HG02610 (cell line): Measurements from ENCODE around the gene AKAP10.
A peak's percentile ranks its signal among the peaks of the same experiment; 100 is the strongest.
"Not testable (repeated sequence)": the region's sequence is repeated elsewhere in the genome, so short reads cannot be mapped to it uniquely, and the experiment has no call there.

Experiments
- ATAC-seq: cut with Tn5 transposase; IDR thresholded peaks from one replicate; pipeline ENCODE4 v1.9.1; 2021; ENCODE audit warnings: mild to moderate bottlenecking, moderate library complexity; ENCODE audit not compliant: unreplicated experiment

AKAP10 gene

DNA sequence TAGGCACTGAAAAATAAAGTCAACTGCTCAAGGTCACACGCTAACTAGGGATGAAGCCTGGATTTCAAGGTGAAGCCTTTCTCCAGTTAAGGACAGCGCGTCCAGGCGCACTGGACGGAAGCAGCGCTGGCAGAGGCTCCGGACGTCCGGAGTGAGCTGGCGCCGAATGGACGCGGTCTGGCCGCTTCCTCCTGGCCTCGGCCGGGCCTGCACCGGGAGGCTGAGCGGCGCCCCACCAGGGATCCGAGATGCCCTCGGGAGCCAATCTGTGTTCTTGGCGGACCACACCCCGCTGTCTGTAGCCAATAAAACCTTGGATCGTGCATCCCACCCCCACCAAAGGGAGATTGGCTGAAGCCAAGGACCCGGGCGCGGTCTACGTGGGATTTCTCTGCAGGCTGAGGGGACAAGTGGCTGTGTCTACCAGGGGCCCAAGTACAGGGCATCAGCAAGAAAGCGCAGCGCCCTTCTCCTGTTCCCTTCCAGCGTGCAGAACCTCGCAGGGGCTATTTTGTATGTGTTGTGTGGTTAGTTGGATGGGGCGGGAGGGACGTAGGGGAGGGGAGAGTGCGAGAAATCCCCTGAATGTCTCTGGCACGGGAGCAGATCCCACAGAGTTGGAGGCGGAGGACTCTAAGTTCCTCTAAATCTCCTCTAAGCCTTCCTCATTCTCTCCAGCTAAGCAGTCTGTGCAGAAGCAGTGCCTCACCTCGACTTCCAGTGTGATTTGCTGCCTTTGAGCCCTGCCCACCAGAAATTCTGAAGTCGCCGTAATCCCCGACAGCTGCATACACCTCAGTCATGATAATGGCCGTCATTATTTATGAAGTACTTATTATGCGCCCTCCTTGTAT, 2.5 kb upstream of the AKAP10 start:
- ATAC-seq: no peak

DNA sequence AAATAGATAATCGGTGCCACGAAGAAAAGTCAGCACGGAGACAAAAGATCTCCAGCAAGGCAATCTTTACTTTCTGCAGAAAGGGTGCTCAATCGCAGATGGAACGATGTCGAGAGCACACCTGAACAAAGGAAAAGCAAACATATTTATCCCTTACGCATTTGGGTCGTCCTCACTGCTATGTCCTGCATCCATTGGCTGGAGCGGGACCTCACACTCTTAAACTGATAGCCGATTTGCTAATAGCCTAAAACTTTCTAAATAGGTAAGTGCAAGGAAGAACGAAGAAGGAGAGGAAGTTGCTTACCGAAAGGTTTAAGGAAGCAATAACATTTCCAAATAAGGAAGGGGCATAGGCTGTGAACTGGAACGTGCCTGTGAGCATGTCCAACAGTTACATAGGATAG, 1.2 kb upstream of the AKAP10 start:
- no peak for ATAC-seq

- ATAC-seq: peak; percentile 31
Measured at GRCh38 chr17:19978209-19978802, 678 bp upstream of the AKAP10 start.

GRCh38 chr17:19975601-19976000, 2.0 kb downstream of the AKAP10 start:
- no peak for ATAC-seq

GRCh38 chr17:19973156-19973555, 4.5 kb downstream of the AKAP10 start:
- no peak for ATAC-seq

GRCh38 chr17:19962954-19963353, 14.7 kb downstream of the AKAP10 start:
- not testable (repeated sequence) for ATAC-seq

DNA sequence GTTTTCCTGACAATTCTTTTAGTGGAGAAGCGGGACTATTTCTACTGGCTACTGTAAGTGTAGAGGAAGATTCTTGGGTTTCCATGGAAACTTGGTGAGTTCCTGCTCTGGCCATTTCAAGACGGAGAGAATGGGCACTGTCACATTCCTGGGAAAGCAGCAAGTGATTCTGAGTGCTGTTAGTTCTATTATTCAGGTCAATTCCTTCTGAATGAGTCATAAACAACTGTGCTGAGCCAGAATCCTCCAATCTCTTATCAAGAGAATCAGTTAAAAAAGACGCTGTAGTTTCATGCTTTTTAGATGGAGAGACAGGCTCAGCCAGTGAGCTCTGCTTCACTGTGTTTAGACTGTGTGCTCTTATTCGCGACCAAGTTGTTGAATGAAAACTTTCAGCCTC, 19.6 kb downstream of the AKAP10 start:
- ATAC-seq: no peak

DNA sequence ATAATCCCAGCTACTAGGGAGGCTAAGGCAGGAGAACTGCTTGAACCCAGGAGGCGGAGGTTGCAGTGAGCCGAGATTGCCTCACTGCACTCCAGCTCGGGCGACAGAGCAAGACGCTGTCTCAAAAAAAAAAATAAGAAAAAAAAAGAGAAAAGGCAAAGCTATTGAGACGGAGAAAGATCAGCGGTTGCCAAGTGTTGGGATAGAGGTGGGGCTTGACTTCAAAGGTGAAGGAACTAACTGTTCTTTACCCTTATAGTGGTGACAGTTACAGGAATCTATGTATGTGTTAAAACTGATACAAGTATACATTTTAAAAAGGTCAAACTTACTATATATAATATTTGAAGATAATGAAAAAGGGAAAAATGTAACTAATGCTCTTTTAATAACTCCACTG, 22.5 kb downstream of the AKAP10 start:
- no peak for ATAC-seq

DNA sequence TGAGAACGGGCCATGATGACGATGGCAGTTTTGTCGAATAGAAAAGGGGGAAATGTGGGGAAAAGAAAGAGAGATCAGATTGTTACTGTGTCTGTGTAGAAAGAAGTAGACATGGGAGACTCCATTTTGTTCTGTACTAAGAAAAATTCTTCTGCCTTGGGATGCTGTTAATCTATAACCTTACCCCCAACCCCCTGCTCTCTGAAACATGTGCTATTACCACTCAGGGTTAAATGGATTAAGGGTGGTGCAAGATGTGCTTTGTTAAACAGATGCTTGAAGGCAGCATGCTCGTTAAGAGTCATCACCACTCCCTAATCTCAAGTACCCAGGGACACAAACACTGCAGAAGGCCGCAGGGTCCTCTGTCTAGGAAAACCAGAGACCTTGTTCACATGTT, 26.2 kb downstream of the AKAP10 start:
- ATAC-seq: not testable (repeated sequence)

DNA sequence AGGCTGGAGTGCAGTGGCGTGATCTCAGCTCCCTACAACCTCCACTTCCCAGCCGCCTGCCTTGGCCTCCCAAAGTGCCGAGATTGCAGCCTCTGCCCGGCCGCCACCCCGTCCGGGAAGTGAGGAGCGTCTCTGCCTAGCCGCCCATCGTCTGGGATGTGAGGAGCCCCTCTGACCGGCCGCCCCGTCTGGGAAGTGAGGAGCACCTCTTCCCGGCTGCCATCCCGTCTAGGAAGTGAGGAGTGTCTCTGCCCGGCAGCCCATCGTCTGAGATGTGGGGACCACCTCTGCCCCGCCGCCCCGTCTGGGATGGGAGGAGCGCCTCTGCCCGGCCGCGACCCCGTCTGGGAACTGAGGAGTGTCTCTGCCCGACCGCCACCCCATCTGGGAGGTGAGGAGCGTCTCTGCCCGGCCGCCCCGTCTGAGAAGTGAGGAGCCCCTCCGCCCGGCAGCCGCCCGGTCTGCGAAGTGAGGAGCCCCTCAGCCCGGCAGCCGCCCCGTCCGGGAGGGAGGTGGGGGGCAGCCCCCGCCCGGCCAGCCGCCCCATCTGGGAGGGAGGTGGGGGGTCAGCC, 26.9 kb downstream of the AKAP10 start:
- ATAC-seq: not testable (repeated sequence)

DNA sequence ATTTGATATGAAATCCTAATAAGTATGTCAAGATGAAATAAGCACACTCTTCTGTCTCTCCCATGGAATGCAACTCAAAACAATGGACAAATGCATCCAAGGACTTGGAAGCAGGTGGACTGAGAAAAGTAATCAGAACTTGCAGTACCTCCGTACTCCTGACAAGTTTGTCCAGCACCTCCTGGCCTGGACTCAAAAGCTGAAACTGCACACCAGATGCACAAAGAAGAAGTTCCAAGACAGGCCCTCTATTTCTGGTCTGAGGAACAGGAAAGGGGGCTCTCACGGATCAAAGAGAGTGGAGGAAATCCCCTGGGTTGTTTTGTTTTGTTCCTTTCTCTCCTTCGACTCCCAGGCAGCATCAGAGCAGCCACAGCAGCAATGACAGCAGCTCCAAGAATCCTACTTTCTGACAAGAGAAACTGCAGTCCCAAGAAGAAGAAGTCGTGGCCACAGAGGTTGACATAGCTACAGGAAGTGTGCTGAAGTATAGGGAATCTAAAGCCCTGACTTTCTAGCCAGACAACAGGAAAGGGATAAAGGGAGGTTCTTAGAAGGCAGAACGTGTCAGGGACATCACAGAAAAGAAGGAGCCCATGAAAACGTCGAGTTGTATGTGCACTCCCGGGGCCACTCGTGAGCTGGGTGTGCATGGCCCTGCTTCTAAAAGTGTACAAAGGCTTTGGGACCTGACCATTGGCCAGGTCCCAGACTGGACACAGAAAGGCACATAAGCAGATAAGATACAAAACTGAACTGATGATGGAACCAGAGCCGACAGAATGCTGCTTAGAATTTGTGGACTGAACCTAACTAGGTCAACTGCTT, 29.3 kb downstream of the AKAP10 start:
- no peak for ATAC-seq

- ATAC-seq: no peak
Measured at GRCh38 chr17:19946921-19947320, 30.7 kb downstream of the AKAP10 start.

DNA sequence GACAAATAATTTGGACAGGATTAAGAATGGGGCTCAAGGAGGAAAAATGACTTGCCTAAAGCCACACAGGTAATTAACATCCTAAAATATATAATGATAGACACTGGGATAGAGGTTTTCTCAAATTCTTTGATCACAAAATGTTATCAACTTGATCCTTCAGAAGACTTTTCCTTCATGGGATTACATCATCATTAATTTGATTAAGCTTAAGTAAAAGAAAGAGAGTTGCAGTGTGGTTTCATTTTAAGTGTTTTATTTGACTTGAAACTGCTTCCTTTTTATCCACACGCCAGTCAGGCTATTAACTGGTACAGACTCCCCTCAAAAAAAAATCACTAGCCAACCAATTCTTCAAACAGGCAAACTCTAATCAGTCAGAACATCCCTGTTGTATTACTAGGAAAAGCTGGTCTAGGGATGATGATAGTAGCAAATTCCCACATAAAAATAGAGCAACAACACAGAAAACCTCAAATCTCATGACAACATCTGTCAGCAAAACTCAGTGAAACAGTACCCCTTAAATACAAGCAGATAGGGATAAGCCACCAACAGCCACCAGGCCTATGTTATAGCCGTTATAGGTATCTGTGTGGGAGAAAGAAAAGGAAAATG, 32.5 kb downstream of the AKAP10 start:
- ATAC-seq: no peak

DNA sequence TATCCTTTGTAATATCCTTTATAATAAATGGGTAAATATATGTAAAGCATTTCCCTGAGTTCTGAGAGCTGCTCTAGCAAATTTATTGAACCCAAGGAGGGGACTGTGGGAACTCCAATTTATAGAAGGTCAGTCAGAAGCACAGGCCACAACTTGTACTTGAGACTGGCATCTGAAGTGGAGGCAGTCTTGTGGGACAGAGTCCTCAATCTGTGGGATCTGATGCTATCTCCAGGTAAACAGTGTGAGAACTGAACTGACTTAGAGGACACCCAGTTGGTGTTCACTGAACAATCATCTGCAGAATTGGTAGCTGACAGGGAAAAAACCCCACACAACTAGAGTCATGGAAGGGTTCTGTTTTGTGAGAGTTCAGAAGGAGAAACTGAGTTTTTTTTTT, 34.0 kb downstream of the AKAP10 start:
- no peak for ATAC-seq

DNA sequence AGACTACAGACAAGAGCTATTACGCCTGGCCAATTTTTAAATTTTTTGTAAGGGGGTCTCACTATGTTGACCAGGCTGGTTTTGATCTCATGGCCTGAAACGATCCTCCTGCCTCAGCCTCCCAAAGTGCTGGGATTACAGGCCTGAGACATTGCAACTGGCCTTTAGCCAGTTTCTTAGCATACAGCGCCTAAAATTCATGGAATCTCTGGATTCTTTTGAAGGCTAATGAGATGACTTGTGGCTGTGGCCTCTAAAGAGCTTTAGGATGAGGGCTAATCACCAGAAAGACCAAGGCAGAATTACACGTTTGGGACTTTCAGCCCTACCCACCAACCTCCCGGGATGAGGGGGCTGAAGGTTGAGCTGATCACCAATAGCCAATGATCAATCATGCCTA, 34.6 kb downstream of the AKAP10 start:
- no peak for ATAC-seq

DNA sequence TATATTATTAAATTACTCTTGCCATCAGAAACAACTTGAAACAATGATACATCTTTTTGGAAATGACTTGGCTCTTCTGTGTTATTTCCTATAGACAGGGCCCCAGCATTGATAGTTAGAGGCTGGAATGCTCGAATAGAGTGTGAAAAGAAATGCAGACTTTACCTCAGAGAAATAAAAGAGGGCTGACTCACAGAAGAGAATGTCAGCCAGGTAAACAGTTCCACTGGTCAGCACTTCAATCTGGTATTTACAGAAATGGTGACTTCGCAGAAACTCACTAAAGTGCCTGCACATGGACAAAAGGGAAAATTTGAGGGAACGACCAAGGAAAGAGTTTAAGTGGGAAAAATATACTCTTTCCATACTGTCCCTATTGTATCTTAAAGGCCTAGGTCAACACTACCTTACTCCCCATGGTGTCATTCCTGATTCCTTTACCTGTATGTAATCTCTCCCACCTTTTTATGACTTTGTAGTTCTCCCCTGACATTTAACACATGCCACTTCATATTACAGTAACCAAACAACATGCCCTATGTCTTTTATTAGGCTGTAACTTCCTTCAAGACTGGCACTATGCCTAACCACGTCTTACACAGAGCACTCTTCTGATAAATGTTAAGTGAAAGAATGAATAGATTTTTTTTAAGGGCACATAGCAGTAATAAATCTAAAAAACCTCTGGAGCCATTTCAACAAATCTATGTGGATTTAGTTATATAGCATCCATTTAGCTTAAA, 36.7 kb downstream of the AKAP10 start:
- no peak for ATAC-seq

DNA sequence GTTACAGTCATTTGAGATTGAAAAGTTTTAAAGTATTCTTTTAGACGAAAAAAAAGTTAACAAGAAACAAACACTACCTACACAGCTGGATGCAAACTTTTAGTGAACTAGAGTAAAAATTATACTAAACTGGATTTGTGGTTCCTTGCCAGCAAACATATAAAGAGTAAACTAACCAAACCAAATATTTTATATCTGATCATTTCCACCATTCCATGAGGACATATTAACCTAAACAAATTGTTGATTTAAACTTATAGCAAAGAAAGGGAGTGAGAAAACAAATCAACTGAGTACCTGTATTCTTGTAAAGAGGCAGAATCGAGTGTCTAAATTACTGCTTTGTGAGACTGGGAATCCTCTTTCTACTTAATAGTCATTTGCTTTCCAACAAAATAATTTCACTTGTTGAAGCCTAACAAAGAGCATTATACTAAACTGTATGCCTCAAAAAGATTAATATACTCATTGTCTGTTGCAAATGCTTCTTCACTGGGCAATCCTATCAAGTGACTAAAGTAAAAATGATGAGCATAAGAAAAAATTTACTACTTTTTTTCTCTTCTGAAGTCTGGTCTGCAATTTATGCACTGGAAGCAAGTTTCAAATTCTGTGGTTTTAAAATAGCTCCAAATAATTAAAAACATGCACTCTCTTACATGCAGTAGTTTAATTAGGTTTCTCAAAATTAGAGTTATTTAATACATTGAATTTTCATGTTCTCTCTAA, 37.5 kb downstream of the AKAP10 start:
- ATAC-seq: no peak

- ATAC-seq: no peak
Measured at GRCh38 chr17:19938736-19939135, 38.9 kb downstream of the AKAP10 start.

- no peak for ATAC-seq
Measured at GRCh38 chr17:19937522-19937921, 40.1 kb downstream of the AKAP10 start.

GRCh38 chr17:19935169-19935568, 42.5 kb downstream of the AKAP10 start:
- no peak for ATAC-seq
